NCI-H446 (cell line): Measurements from ENCODE around the gene AKR7A3.
"Not testable (repeated sequence)": the region's sequence is repeated elsewhere in the genome, so short reads cannot be mapped to it uniquely, and the experiment has no call there.

Experiments used
- DNase-seq, 2 experiments: peaks; one replicate each; lab custom pipeline; 2025; lab: John Stamatoyannopoulos, UW

Gene AKR7A3

DNA sequence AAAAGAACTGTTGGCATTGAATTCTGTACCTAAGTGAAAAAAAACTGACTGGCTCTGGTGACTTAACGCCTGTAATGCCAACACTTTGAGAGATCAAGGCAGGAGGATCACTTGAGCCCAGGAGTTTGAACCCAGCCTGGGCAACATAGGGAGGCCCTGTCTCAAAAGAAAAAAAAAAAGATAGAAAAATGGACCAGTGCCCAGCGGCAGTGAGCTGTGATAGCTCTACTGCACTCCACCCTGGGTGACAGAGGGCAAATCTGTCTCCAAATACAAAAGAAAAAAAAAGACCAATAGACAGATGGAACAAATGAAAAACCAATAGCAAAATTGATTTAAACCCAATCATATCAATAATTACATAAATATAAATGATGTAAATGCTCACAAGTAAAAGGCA, 674 bp upstream of the AKR7A3 start:
- DNase-seq: no peak

GRCh38 chr1:19287436-19288185, 959 bp downstream of the AKR7A3 start:
- no peak for DNase-seq

GRCh38 chr1:19285807-19286206, 2.8 kb downstream of the AKR7A3 start:
- DNase-seq: not testable (repeated sequence)

- DNase-seq: not testable (repeated sequence)
Measured at GRCh38 chr1:19285366-19285765, 3.2 kb downstream of the AKR7A3 start.

DNA sequence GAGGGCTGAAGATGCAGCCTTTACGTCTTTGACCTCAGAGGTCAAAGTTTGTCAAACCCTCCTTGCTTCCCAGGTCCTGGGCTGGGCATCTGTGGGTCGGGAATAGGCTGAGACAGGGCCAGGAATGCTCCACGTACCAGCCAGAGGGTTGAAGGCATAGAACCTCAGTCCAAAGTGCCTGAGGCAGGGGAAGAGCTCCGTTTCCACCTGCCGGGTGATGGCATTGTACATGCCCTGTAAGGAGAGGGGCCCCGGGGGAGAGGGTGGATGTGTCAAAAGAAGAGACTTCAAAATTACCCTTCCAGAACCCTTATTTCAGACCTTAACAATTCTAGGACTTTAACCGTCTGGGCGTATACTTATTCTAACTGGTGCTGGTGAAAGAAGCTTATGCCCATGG, 3.7 kb downstream of the AKR7A3 start:
- no peak for DNase-seq

- DNase-seq: no peak
Measured at GRCh38 chr1:19283891-19284290, 4.7 kb downstream of the AKR7A3 start.

DNA sequence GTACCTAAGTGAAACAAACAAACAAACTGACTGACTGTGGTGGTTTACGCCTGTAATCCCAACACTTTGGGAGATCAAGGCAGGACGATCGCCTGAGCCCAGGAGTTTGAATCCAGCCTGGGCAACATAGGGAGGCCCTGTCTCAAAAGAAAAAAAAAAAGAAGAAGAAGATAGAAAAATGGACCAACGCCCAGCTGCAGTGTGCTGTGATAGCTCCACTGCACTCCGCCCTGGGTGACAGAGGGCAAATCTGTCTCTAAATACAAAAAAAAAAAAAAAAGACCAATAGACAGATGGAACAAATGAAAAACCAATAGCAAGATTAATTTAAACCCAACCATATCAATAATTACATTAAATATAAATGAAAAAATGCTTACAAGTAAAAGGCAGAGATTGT, 13.9 kb downstream of the AKR7A3 start:
- no peak for DNase-seq

DNA sequence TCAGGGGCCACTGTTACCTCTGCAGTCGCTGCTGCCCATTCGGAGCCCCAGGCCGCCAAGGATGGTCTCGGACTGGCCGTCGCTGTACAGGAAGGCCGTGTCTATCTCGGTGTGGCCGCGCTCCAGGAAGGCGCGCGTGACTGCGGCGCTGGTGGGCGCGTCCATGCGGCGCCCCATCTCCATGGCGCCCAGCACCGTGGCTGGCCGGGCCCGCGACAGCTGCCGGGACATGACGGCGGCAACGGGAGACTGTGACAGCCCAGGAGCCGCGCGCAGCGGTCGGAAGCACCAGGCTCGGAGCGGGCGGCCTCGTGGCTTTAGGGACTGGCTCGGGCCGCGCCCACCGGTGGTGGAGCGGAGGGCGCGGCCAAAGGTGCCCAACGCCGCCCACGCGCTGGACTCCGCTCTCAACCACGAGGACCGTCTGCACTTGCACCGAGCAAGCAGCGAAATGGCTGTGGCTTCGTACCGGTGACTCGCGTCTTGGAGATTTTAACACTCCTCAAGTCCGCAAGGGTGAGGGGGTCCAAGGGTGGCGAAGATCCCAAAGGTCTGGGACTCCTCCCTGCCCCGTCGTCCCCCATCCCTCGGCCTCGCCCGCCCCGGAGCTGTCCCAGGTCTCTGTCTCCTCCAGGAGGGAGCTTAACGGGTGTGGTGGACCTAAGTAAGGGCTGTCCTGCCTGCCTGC, 14.6 kb downstream of the AKR7A3 start:
- DNase-seq: not testable (repeated sequence)

DNA sequence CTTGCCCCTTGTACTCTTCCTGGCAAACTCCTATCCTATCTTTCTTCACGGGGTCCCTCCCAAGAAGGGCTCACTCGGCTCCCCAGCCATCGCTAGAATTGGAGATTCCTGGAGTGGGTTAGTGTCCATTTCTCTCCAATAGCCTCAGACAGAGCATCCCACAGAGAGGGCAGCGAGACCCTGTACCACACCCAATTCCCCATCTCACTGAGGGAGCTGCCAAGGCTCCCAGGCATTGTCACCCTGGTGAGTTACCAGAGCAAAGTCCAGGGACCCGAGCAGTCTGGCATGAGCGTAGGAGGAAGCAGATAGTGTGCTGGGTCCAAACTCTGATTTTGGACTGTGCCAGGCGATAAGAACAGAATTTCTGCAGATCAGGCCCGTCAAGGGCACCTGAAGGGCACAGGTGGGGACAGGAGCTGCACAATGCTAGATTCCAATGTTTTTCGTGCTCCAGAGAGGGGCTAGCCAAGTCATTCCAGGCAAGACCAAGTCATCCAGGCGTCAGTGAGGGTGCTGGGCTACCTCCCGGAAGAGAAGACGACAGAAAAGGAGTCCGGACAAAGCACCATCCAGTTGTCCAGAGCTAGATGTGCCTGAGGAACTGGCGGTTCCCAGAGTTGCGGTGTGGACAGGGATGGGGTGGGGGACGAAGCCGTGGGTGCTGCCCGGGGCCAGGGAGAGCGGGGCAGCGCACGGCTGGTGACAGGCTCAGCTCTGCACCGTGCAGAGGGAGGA, 15.3 kb downstream of the AKR7A3 start:
- DNase-seq: no peak

- DNase-seq: no peak
Measured at GRCh38 chr1:19272064-19272463, 16.5 kb downstream of the AKR7A3 start.

- not testable (repeated sequence) for DNase-seq
Measured at GRCh38 chr1:19270343-19270730, 18.2 kb downstream of the AKR7A3 start.

GRCh38 chr1:19269427-19270342, 18.9 kb downstream of the AKR7A3 start:
- DNase-seq: not testable (repeated sequence)

DNA sequence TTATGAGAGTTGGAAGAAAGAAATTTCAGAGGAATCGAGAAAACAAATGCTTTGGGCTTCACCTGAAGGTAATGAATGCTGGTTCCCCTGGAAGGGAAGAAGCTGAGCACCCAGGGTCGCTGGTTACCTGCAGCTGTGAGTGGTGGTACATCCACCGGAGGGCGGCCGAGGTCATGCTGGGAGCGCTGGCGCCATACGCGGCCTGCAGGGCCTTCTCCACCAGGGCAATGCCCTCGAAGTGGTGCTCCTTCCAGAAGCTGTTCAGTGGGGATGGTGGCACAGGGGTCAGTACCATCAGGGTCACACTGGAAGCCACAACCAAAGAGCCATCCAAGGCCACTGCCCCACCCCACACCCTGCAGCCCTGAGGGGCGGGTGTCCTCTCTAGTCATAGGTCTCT, 20.1 kb downstream of the AKR7A3 start:
- DNase-seq: no peak

- no peak for DNase-seq
Measured at GRCh38 chr1:19262744-19263143, 25.8 kb downstream of the AKR7A3 start.

GRCh38 chr1:19262047-19262446, 26.5 kb downstream of the AKR7A3 start:
- no peak for DNase-seq

GRCh38 chr1:19260211-19261138, 28.1 kb downstream of the AKR7A3 start:
- no peak for DNase-seq

DNA sequence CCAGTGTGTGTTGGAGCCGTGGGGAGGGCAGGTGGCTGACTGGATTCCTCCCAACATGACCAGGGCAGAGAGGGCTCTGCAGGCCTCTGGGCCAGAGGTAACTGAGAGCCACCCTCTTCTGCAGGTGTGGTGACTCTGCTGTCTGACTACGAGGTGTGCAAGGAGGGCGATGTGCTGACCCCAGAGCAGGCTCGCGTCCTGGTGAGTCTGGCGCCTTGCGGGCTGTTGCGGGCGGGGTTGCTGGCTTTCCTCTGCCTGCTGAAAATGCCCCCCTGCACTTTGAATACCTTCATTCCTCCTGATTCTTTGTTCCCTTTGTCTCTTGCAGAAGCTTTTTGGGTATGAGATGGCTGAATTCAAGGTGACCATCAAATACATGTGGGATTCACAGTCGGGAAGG, 30.2 kb downstream of the AKR7A3 start:
- DNase-seq: no peak

DNA sequence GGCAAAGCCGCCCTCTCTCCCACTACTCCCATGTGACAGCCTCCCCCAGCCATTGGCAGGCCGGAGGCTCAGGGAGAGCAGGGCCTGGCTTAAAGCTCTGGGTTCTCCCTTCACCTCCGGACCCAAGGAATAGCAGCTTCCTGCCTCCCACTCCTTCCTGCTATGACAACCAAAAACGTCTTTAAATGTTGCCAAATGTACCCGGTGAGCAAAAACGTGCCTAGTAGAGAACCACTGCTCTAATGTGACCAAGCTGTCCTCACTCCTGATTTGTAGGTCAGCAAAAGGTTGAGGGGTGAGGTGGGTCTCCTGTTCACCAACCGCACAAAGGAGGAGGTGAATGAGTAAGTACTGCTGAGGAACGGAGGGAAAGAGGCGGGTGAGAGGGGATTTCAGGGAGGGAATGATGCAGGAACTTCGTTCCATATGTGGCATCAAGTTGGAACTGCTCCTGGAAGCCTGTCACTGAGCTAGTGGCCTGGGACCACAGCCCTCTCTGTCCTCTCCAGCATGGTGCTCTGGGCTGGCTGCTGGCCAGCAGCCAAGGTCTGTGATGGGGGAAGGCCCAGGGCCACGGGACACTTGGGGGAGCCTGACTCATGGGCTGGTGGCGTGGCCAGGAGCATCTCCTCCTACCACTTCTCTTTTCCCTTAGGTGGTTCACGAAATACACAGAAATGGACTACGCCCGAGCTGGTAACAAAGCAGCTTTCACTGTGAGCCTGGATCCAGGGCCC, 31.2 kb downstream of the AKR7A3 start:
- no peak for DNase-seq

- DNase-seq: not testable (repeated sequence)
Measured at GRCh38 chr1:19256301-19256700, 32.3 kb downstream of the AKR7A3 start.

GRCh38 chr1:19255288-19255687, 33.3 kb downstream of the AKR7A3 start:
- no peak for DNase-seq
